Stimulated activated CD4-positive, alpha-beta T cell treated with anti-CD3 and anti-CD28 coated beads, Interleukin-15, amount 100 ng/mL, for 24 hours (primary cell): ENCODE measurements around the gene EIF4G2.
"Not testable (repeated sequence)": the region's sequence is repeated elsewhere in the genome, so short reads cannot be mapped to it uniquely, and the experiment has no call there.

Experiments used
- DNase-seq: peaks from one replicate; pipeline ENCODE4 v3.0.0-alpha.2; 2020

Gene EIF4G2

GRCh38 chr11:10808553-10809372 is at the start of gene EIF4G2:
Gene EIF4G2, minus strand, starts transcription at chr11:10808926.
- DNase-seq, result peak; percentile 98

GRCh38 chr11:10857709-10858438 is 49.1 kb upstream of the EIF4G2 start, which contains the start of gene ZBED5:
Gene ZBED5, minus strand, starts transcription at chr11:10858053. Its CDS starts 3,108 bp downstream, at chr11:10854945.
- peak; percentile 96 for DNase-seq

- DNase-seq, result peak; percentile 50
These were observed 48.7 kb upstream of the EIF4G2 start for GRCh38 chr11:10857459-10857708.

DNA sequence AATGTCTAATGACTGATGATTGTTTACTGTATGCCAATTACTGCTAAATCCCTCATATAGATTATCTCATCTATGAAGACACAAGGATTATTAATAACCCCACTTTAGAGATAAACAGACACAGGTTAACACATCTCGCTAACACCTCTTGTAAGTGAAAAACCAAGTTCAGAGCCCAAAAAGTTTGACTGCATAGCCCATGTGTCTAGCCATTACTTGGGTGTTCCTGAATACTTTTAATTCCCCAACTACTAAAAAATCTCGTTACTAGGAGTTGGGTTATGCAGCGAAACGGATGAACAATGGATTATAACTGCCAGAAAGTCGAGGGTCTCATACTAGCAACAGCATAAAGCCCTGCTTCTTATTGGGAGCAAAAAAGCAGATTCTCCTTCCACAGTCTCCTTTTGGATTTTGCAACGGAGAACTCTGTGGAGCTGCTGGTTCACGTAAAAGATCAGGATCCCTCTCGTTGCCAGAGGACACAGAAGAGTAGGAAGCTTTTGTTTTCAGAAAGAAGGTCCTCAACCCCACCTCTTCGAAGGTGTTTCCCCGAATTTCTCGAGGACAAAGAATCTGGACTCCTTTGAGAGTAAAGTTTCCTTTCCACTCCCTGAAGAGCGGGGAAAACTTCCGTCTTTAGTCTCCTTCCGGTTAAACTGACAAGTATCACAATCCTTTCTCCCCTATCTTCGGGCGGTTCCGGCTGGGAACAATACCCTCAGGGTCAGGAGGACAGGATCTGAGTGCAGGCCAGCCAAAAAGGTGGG is 48.1 kb upstream of the EIF4G2 start:
- no peak for DNase-seq

DNA sequence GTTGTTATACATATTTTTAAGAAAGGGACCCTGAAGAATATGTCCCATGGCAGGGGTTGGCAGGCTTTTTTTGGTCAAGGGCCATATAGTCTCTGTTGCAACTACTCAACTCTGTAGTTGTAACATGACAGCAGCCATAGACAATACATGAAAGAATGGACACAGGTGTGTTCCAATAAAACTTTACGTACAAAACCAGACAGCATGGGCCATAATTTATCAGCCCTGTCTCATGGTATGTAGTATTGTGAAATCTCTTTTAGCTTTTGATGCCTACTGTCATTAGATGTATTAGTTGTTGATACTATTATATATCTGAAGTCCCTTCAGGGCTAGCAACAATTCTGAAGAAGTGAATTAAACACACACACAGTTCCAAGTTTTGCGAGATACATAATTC is 46.6 kb upstream of the EIF4G2 start:
- DNase-seq, result no peak

DNA sequence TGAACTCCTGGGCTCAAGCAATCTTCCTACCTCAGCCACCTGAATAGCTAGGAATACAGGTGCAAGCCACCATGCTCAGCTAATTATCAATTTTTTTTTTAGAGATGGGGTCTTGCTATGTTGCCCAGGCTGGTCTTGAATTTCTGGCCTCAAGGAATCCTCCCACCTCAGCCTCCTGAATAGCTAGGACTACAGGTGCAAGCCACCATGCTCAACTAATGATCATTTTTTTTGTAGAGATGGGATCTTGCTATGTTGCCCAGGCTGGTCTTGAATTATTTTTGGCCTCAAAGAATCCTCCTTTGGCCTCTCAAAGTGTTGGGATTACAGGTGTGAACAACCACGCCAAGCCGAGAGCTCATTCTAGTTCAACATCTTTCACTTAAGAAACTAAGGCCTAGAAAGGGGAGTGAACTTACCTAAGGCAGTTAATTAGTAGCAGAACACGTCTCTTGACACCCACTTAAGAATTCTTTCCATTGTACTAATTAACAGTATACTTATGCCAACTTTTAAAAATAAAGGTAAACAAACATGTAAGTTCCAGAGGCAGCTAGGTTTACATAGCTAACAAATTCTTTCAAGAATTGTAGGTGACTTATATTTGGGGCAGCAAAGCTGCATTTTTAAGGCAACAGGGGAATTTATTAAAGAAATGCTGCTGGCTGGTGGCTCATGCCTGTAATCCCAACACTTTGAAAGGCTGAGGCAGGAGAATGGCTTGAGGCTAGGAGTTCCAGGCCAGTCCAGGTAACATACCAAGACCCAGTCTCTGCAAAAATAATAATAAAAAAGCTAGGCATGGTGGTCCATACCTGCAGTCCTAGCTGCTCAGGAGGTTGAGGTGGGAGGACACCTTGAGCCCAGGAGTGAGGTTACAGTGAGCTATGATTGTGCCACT is 39.5 kb upstream of the EIF4G2 start:
- DNase-seq, result no peak

DNA sequence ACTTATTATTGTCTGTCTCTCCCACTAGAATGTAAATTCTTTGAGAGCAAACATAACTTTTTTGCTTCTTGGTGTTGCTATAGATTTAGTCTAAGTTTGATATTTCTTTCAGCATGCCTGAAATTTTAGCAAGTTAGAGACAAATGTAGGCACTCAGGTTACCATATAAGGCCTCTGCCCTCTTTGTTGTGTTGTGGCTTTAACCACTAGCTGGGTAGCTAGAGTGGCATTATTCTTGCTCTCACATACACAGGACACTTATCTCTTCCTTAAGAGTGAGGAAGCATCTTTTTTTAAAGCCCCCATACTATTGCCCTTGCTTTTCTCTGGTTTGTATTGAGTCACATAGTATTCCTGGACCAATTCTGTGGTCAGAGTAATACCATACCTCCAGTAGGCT is 37.9 kb upstream of the EIF4G2 start:
- DNase-seq, result no peak

- no peak for DNase-seq
These were observed 36.9 kb upstream of the EIF4G2 start for GRCh38 chr11:10845589-10845988.

DNA sequence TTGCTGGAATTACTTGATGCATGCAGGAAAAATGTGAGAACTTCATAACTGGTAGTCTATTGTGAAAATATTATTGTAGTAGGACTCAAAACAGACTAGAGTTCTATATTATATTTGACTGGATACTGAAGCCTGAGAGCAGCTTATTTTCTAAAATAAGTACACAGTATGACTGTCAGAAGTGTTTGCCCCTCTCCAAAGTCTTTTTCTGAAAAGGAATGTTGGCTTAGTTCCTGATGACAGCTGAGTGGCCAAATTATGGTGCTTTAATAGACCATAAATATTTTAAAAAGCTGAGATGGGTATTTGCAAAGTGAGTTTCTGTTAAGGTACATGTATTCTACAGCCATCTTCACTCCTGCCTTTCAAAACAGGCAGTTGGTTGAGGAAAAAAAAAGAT is 36.1 kb upstream of the EIF4G2 start:
- DNase-seq, result no peak

DNA sequence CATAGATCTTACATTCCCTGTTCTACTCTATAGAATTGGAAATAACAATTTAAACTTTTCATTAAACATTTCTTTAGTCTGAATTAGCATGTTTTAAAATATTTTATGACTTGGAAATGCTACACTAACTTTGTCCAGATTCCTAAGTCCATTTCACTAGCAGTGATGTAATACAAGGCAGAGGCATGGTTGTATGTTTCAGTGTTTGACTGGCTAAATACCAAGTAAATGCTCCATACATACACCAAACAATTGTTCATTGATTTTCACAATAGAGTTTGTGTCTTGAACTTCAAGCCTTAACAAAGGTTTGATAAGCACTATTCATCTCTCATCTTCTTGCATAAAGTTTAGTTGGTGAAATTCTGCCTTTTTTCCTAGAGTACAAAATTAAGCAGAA is 35.6 kb upstream of the EIF4G2 start:
- DNase-seq, result no peak

DNA sequence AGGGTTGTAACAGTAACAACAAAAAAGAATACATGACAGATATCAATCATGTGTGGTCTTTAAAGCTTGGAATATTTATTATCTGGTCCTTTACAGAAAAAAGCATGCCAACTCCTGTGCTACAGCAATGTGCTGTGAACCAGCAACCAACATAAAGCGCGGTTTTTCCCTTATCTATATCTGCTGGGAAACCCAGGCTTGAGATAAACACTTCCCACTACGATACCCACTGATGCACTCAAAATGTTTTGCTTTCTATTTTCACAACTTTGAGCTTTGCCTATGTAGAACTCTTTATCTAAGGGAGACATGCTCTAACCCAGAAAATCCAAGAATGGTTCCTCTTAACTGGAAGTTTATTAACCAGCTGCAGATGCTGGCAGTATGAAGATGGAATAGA is 30.2 kb upstream of the EIF4G2 start:
- DNase-seq, result no peak

GRCh38 chr11:10838083-10838482 is 29.4 kb upstream of the EIF4G2 start:
- no peak for DNase-seq

GRCh38 chr11:10836884-10837283 is 28.2 kb upstream of the EIF4G2 start:
- not testable (repeated sequence) for DNase-seq

- DNase-seq, result no peak
These were observed 20.4 kb upstream of the EIF4G2 start for GRCh38 chr11:10829139-10829538.

DNA sequence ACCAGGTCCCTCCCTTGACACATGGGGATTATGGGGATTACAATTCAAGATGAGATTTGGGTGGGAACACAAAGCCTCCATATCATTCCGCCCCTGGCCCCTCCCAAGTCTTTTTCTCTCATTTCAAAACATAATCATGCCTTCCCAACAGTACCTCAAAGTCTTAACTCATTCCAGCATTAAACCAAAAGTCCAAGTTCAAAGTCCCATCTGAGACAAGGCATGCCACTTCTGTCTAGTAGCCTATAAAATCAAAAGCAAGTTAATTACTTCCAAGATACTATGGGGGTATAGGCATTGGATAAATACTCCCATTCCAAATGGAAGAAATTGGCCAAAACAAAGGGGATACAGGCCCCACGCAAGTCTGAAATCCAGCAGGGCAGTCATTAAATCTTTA is 19.7 kb upstream of the EIF4G2 start:
- DNase-seq, result no peak

DNA sequence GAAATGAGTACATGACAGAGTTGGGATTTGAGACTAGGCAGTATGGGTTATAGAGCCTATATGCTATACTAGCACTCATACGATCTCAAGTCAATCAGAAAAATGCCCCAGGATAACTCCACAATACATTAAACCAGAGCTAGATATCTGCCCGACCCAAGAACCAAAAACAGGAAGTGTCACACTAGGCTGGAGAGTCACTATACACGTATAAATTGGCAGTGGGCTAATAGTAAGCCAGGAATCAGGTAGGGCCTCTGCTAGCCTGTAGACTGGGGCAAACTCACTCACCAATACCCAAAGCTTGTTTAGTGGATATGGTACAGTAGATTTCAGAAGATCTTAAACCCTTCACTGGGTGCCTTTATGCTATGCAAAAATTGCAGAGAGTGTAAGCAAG is 16.2 kb upstream of the EIF4G2 start:
- DNase-seq, result no peak

DNA sequence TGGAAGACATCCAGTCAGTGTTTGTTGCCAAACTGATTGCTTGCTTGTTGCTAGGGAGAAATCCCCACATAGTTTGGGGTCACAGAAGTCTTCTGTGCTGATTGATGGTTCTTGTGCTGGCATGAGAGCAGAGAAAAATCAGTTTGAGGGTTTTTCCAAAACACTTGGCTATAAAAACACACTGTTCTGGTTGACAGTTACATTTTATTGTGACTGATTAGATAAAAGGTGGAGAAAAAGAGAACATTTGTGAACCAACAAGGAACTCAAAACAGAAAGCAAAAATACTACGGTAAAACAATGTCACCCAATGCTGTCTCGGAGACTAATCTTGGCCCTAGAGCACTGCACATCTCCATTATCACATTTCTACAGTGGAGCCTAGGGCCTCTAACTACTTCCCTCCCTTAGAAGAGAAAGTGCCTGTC is 14.4 kb upstream of the EIF4G2 start:
- no peak for DNase-seq

- DNase-seq, result not testable (repeated sequence)
These were observed 13.8 kb upstream of the EIF4G2 start for GRCh38 chr11:10822491-10822890.

DNA sequence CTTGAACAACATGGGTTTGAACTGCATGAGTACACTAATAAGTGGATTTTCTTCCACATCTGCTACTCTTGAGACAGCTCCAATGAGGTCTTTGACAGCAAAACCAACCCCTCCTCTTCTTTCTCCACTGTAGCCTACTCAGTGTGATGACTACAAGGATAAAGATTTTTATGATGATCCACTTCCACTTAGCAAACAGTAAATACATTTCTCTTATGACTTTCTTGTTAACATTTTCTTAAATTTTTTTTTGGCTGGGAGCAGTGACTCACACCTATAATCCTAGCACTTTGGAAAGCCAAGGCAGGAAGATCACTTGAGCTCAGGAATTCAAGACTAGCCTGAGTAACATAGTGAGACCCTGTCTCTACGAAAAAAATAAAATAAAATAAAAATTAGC is 9.9 kb upstream of the EIF4G2 start:
- DNase-seq, result no peak

GRCh38 chr11:10813945-10814344 is 5.2 kb upstream of the EIF4G2 start:
- no peak for DNase-seq

DNA sequence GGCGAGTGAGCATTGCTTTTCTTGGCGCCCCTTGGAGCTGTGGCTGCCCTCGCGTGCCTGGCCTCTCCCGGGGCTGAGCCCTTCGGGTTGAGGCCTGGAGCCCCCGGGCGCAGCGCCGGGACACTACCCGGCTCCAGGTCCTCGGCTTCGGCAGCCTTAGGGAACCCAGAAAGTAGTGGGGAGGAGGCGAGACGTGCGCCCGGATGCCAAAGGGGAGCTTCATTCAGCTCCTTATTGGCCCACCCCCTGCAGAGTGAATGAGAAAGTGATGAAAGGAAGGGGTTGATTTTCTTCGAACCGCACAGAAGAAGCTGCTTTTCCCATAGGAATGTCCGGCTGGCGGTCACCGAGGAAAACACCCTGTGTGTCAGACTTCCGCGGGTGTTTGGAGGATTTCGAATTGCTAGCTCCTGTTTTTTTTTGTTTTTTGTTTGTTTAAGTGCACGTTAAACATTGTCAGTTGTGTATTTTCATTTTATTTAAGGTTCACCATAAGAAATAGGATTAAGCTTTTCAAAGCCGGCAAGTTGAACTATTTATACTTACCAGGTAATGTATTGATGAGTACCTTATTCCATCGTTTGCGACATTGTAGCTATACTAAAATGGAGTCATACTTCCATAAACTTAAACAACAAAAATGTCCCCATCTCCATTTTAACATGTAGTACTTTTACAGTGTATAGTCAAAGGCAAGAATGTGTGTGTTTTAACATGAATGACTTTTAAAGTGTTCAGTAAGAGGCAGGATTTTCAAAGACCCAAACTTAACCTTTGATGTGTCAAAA is 841 bp upstream of the EIF4G2 start:
- peak; percentile 63 for DNase-seq

DNA sequence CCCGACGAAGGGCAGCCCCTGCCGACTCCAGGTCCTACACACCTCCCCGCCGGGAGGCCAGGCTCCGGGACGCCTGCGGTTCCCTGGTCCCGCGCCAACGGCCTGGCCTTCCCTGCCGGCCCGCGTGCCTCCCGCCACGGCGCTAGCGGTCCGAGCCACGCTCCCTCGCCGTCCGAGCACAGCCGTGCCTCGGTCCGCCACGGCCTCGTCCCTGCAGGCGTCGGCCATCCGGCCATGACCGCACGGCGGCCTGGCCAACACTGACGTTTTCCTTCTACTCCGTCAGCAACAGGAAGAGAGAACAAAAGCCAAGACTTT is 532 bp downstream of the EIF4G2 start:
- DNase-seq, result no peak
